M059J (cell line): ENCODE results near the gene APOL6. TPM values are rescaled to one million over a fixed set of nuclear protein-coding genes. Genes with fewer than 3 reads are reported as not detected.
"Not testable (repeated sequence)": the region's sequence is repeated elsewhere in the genome, so short reads cannot be mapped to it uniquely, and the experiment has no call there.

ENCODE experiments used
- DNase-seq: peaks from one replicate; pipeline ENCODE4 v3.0.0-alpha.2; 2012; ENCODE audit warnings: low read depth
- total RNA-seq: library from RNA; depleted of rRNA; stranded (reverse); fragments of >200 nt; shearing (Covaris generic); gene quantifications from 2 replicates; pipeline ENCODE4 v1.2.3, GENCODE V29; 2014

The APOL6 gene
- total RNA-seq, 1 experiment from 2014 or later = 25.8 TPM

DNA sequence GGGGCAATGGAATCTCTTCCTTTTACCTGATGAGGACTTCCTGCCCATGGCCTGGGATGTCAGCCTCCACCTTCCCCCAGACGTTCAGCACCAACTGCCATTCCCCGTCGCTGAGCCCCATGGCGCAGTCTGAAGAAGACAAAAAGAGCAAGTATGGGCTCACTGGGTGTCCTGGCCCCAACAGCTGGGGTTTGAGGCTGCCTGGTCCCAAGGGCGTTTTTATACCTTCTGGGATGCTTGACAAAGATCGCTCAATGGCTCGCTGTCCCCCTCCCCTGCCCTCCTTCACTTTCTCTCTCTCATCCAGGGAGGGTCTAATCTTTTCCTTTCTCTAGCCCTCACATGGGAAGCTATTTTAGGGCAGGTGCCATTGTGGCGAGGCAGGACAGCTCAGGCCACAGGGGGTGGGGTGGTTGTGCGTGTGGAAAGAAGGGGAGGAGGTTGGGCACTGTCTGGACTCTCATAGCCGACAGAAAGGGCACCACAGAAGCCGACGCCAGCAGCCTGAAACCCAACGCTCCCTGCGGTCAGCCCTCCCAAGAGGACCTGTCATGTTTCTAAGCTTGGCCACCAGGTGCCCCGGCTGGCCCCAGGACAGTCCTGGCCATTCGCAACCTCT lies 31.0 kb upstream of the APOL6 start, which contains the start of gene MB:
TSS of gene MB (minus strand) at position 193 of the 619 bp plus-strand sequence. CDS start at position 121, 72 bp downstream.
- DNase-seq = no peak

DNA sequence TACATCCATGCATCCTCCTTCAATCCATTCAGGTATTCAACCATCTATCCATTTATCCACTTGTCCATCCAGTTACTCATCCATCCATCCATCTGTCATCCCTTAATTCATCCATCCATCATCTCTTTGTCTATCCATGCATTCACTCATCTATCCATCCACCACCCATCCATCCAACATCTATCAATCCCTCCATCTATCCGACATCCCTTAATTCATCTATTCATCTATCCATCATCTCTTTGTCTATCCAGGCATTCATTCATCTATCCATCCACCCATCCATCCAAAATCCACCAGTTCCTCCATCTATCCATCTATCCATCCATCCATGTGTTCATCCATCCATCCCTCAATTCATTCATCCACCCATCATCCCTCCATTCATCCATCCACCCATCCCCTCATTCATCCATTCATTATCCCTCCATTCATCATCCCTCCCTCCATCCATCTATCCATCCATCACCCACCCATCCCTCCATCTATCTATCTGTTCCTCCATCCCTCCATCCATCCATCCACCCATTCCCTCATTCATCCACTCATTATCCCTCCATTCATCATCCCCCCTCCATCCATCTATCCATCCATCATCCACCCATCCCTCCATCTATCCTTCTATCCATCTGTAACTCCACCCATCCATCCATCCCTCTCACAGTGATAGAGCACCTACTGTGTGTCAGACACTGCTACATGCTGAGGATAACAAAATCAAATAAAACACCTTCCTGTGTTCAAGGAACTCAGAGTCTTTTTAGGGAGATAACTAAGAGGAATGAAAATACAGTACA lies 29.6 kb upstream of the APOL6 start:
- DNase-seq = no peak

DNA sequence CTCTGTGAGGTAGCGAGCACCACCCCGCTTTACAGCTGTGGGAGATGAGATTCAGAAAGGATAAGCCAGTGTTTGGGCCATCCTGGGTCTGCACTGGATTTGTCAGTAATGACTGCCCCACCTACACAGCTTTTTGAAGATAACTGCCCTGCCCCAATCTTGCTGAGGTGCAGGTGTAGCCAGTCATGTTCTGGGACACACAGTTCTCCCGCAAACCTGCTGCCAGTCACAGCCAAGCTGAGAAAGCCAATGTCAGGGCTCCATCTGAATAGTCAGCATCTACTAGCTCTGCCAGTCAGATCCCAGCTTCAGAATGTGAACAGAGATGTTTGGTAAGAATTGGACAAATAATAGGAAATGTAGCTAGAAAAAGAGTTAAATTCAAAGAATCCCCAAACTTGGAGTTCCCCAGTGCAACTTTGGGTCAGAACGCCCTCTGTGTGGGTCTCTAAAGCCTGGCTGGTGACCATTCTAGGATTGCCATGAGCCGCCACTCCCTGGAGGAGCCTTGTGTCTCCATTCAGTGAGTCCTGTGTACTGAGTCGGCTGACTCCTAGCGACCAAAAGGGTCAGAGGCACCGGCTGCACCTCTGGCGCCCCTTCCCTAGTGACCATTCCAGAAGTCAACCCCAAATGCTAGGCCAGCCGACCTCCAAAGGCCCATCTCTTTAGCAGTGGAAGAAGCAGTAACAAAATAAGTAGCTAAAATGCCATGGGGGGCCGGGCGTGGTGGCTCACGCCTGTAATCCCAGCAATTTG lies 28.7 kb upstream of the APOL6 start:
- DNase-seq = no peak

DNA sequence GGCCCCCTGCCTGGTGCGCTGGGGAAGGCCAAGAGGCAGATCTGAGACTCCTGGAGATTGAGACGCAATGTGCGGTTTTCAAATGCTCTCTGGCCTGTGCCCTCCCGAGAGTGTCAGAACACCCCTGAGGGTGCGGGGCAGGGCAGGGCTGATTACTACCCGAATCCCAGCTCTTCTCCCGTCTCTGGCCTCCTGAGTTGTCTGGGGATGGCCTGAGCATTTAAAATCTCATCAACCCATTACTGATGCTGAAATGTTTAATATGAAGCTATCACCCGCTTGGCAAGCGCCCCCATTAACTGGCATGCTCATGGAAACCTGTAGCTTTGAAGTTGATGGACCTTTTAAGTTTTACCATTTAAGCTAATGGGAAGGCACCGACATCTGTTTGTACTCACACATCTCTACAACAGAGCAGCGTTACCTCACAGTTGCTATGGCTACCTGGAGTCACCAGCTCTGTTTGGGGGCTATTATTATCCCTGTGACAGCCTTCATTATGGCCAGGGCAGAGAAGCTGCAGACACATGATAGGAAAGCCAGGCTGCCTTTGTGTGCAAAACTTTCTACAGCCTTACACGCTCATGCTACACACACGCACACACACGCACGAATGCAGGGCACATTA lies 27.5 kb upstream of the APOL6 start:
- peak; percentile 56 for DNase-seq

DNA sequence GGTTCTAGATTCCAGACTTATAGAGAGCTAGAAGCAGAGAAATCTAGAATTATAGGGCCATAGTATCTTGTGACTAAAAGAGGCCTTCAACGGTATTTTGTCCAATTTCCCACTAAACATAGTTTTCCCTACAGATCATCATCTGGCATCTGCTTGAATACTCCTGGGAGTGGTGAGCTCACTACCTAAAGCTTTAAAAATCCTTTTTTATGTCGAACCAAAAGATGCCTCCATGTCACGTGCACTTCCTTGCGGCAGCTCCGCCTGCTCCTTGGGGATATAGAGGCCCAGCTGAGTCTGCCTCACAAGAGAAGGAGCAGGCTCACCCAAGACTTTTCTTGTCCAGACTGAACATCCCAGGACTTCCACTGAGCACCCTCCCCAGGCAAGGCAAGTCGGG lies 26.8 kb upstream of the APOL6 start:
- no peak for DNase-seq

DNA sequence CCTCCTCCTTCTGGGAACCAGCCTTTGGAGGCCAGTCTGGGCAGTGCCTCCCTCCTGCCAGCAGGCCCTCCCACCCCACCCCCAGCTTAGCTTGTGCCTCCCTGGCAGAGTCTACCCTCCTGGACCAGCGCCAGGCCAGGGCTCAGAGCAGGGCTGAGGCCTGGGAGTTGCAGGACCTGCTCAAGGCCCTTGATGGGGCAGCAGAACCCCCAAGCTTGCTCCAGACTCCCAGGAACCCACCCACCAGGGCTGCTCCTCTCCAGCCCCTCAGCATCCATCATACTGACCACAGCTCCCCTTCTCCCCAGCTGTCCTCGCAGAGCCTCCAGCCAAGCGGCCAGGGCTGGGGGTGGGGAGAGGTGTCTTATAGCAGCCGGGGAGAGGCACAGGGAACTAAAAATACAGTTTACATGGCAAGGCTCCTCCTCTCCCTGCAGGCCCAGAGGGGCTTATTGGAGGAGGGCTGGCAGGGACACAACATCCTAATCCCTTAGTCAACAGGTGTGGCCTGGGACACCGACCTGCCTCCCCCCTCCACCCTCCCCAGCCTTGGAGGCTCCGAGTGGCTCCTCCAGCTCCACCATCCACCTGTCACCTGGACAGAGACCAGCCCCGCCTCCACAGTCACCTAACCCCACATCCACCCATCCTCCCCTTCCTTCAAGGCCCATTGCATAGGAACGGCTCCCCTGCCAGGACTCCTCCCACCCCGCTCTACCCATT lies 25.9 kb upstream of the APOL6 start:
- peak; percentile 40 for DNase-seq

DNA sequence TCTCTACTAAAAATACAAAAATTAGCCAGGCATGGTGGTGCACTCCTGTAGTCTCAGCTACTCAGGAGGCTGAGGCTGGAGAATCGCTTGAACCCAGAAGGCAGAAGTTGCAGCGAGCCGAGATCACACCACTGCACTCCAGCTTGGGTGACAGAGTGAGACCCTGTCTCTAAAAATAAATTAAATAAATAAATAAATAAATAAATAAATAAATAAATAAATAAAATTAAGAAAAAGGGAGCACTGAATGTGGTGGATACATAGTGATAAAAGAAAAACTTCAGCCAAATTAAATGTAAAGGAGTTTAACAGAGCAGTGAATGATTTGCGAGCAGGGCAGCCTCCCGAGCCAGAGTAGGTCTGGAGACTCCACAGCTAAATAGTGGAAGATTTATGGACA lies 24.4 kb upstream of the APOL6 start:
- DNase-seq = not testable (repeated sequence)

DNA sequence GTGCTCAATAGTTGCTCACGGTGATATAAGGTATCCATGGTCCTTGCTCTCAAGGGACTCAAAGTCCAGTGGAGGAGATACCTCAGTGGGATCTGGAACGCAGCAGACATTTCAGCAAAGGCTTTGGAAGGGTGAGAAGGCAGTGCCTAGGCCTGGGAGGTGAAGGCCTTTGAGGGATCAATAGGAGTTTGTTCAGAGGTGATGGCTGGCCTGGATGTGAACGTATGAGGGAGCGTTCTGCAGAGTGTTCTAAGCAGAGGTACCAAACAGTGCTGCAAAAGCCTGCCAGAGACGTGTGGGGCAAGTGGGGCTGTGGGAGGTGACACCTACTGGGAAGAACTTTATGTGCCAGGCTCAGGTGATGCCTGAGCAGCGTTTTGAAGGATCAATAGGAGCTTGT lies 23.7 kb upstream of the APOL6 start:
- DNase-seq = no peak

DNA sequence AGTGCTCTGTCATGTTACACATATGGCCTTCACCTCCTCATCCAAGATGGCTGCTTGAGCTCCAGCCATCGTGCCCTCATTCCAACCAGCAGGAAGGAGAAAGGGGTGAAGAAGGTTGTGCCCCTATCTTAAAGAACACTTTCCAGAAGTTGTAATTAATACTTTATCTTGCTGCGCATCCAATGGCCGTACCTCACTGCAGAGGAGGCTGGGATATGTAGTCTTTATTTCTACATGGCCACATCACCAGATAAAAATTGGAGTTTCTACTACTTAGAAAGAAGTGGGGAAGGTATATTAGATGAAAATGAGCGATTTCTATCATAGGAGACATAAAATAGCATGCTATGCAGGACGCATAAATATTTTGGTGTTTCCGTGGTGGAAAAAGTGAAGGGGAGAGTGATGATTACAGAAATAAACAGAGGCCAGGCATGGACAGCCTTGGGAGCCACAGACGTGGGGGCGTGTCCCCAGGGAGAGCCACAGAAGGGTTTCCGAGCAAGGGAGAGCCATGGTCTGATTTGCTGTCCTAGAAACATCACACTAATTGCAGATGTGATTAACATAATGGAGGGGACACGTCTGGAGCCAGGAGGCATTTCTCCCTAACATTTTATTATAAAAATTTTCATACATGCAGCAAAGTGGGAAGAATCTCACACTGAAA lies 22.3 kb upstream of the APOL6 start:
- DNase-seq = no peak

DNA sequence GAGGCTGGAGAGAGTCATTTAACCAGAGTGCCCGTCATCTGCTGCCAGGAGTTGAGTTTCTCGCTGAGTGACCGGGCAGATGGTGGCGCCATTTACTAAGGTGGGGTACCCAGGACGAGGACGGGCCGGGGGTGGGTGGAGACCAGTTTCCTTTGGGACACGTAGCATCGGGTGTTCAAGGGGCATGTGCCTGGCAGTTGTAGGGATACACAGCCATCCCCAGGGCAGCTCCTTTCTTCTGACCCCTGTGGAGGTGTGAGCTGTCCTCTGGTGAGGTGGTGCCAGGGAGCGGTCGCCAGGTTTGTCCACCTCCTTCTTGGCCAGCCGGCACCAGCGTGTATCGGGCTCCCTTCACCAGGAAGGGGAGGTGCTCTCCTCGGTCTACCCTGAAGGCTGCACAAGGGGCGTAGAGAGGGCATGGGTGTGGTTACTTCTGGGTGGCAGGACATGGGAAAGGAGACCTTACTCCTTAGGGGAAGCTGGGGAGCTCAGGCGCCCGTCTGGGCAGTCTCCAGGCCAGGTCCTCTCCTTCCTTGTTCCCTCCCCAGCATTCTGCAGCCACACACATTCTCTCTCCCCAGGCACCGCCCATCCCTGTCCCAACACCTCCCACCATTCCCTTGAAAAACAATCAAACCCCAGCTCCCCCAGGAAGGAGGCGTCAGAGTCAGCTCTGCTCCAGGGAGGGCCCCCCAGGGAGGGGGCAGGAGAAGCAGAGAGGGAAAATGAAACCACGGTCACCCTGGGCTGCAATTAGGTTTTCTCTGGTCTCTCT lies 20.8 kb upstream of the APOL6 start:
- DNase-seq = peak; percentile 97

DNA sequence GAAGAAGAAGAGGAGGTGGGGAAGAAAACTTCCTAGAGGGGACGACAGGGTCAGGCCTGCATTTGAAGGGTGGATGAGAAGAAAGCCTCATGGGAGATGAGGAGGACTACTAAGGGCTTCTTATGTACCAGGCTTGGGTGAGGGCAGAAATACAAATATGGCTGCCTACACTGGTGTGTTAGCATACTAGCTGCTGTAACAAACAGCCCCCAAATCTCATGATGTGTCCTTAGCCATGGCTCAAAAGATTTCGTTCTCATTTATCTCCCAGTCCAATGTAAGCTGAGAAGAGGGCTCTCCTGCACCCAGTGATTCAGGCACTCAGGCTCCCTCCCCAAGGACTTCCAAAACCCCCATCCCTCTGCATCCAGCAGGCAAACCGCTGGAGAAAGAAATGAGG lies 19.5 kb upstream of the APOL6 start:
- DNase-seq = no peak

DNA sequence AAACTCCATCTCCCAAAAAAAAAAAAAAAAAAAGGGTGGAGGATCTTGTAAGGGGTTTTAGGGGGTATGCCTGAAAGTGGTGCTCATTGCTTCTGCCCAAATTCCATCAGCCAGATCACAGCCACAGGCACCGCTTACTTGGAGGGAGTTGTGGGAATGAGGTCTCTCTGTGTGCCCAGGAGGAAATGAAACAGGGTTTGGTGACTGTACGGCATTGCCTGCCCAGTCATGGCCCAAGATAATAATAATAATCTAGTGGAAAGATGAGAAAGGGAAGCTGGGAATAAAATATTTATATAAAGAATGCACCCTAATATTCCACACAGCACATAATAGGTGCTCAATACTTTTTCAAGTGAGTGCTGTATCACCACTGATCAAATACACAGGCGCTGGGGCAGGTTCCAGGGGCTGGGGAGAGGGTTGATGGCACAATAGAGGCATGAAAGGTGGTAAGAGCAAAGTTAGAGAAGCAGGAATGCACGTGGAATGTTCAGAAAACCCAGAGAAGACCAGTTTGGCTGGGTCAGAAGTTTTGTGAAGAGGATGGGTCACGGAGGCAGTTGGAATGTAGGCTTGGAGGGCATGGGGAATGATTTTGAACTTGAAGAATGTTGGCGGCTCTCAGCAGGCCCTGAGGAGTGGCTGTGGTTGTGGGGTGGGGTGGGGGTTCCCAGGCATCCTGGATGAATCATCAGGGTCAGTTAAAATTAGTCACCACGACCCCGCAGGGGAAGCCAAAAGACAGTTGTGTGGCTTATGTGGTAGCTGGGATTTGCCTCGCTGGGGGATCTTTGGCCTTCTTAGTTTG lies 18.6 kb upstream of the APOL6 start:
- peak; percentile 98 for DNase-seq

DNA sequence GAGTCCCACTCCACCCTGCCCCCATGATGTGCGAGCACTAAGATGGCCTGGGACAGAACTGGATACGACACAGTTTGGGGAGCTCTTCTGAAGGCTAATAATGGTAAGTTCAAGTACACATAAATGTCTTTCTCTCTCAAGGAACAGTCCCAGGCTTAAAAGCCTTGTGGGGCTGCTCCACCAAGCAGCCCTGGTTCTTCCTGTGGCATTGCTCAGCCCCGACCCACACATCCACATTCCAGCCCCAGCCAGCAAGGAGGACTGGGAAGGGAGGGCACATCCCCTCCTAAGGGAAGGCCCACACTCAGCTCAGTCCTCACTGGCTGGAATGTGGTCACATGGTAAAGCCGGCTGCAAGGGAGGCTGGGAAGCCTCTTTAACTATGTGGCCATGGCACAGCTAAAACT lies 17.9 kb upstream of the APOL6 start:
- DNase-seq = peak; percentile 73

DNA sequence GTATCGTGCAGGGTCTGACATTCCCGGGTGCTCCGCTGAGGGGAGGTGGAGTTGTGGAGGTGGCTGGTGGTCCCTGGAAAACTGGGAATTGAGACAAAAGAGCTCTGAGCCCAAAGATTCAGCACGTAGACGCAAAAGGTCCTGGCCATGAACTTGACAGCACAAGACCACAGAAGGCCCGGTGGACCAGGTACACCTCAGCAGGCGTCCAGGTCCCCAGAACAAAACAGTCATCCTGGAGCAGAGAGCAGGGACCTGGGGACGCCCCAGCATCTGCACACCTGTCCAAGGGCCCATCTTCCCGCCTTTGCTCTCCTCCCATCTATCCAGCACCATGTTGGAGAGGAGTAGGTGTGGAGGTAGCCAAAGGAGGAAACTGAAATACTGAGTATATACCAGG lies 17.4 kb upstream of the APOL6 start:
- DNase-seq = no peak

DNA sequence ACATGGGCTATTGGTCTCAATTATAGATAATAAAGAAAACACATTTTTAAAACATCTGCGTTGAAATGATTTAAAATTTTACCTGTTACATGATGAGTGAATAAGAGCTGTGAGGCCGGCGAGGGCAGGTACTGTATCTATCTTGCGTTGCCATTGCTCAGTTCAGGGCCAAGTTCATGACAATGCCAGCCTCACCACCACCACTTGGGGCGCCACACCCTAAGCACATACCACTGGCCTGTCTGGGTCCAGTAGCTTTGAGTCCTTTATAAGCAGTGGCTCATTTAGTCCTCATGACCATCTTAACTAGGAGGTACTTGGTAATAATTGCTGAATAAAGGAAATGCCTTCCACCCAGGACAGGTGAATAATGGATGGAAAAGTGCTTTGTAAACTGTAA lies 16.6 kb upstream of the APOL6 start:
- peak; percentile 49 for DNase-seq

DNA sequence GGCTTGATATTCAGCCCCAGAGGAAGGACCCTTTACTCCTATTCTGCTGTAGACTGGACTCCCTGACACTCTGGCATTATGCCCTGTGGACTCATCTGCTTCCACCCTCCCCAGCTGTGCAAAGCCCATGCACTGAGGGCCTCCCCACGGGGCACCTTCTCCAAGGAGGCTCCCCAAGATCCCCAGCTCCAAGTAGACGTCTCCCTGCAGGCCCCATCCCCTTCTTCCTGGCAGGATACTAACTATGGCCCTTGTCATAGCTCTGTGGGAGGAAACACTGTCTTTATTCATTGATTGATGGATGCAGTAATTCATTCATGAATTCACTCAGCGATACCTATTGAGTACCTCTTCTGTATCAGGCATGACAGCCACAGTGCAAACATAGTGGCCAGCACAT lies 15.3 kb upstream of the APOL6 start:
- no peak for DNase-seq

DNA sequence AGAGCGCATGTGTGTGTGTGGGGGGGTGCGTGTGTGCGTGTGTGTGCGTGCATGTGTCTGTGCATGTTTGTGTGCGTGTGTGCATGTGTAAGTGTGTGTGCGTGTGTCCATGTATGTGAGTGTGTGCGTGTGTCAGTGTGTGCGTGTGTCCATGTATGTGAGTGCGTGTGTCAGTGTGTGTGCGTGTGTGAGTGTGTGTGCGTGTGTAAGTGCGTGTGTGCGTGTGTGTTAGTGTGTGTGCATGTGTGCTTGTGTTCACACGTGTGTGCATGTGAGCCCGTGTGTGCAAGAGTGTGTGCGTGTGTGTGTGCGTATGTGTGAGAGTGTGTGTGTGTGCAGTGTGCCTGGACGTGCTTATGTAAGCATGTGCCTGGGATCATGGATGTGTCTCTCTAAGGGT lies 14.7 kb upstream of the APOL6 start:
- no peak for DNase-seq

DNA sequence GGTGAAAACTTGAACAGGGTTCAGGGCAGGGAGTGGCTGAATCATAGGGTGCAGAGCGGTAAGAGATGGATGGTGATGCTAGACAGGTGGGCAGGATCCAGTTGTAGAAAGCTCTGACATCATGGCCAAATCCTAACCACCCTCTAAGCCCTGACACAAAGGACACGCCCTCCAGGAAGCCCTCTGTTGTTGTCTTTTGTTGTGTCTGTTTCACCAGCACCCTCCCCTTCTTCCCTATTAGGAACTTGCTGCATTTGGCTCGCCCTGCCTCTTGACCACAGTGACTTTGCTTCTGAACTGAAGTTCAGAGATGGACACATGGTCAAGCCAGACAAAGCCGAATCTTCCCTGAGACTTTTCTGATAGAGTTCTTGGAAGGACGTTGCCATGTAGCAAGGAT lies 14.2 kb upstream of the APOL6 start:
- no peak for DNase-seq

DNA sequence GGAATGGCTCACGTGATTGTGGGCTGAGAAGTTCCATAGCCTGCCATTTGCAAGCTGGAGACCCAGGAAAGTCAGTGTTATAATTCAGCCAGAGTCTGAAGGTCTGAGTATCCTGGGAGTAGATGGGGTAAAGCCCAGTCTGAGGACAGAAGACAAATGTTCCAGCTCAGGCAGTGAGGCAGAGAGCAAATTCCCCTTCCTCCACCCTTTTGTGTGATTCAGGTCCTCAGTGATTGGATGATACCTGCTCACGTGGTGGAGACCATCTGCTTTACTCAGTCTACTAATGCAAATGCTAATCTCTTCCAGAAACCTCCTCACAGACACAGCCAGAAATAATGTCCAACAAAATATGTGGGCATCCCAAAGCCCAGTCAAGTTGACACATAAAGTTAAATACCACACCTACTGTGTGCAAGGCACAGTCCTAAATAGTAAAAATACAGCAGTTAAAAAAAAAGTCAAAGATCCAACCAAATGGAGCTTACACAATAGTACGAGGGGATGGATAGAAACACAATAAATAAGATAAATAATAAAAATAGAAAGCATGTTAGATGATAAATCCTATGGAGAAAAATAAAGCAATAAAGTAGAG lies 13.2 kb upstream of the APOL6 start:
- no peak for DNase-seq
